Measurements from ENCODE around the gene SLC12A3.

SLC12A3 gene

DNA sequence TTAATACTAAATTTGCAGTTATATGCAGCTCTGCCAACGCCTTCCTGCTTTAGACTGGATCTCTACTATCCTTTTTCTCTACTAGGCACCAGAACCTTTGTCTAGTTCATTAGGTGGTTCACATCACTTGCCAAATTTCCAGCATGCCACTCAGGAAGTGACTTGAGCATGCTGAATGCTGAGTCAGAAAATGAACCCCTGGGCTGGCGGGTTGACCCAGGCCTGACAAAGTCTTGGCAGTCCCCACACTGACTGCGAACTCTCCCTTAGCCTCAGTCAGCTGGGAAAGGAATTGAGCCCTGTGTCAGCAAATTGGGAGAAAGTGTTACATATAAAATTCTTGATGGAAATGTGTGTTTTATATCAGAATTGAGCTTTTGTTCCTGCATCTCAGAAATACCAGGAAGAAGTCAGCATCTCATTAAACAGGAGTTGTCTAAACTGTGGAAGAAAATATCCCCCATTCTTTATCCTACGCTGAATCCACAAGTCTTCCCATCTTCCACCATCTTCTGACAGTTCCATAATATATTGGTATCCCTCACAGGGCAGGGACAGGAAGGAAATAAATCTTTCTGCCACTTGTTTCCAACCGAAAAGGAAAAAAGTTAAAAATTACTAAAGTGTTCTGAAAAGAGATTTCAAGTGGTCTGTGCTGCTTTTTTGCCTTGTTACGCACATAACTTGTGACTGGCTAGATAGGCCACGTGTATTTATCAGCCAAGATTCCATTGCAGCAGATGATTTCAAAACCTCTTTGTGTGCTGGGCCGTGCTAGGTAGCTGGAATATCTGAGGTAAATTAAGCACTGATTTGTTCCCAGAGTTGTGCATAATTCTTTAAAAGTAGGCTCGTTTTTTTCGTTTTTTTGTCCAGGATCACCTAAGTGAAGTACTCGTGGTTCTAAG, 16.7 kb upstream of the SLC12A3 start:
- DNase-seq (ENCODE audit: low read depth in 2 of 2) = no peak

DNA sequence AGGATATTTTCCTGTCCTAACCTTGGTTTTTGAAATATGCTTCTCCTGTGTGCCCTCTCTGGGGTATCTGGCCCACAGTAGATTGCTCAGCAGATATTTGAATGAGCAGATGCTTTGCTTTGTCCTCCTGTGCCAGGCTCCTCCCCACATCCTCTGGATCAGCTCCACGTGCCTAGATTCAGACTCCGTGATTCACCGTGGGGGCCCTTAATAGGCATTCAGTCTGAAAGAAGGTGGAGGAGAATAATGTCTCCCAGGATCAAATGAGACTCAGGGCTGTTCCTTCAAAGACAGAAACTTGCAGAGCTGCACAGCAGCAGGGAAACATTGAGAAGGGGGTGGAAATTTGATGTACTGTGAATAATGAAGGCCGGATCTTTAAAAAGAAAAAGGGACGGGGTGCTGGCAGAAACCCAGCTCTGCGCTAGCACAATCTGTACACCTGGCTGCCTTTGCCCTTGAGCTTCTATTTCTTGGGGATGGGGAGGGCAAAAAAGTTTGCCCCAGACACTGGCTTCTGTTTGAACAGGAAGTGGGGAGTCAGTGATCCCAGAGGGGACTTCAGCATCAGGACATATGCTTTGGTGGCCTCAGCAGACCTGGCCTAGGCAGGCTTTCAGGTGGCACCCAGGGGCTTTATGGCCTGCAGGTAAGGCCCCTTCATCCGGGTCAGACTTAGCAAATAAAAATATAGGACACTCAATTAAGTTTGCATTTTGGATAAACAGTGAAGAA, 15.9 kb upstream of the SLC12A3 start:
- DNase-seq (ENCODE audit: low read depth in 2 of 2) = no peak

DNA sequence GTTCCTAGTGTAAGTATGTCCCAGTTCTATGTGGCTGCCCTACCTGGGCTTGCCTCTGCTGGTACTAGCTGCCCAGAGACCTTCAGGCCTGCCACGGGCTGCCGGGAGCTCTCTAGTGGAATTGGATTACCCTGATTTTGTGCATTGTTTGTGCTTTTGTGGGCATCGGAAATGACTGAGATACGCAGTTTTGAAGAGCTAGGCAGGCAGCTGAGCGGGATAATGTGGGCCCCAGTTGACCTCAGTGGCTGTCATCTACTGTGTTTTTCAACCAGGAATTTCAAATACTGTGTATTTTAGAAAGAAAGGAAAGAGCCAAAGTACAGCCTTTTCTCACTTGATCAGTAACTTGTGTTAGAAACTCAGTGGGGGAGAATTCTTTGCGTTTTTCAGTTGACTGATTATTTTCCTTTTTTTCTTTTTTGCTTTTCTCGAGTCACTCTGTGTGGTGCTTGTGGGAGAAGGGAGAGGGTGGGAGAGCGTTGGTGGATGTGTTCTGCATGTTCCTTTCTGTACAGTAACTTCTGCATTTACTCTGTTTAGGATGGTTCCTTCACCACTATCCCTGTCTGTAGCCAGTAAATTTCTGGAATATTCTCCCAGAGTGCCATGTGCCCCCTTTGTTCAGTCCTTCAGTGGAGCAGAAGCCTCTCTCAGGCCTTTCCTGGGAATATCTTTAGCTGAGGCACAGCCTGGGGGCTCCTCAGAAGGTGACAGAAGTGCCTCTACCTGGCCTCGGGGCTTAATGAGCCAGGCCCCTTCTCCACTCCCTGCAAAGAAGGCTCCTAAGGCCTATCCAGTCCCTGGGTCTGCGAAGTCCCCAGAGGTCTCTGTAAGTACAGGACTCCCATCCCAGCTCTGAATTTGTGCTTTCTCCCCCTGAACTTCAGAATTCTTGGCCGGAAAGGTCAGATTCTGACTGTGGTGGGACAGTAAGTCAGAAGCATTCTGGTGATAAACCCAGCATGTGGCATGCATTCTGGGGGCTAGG, 15.0 kb upstream of the SLC12A3 start:
- no peak for DNase-seq (ENCODE audit: low read depth in 2 of 2)

DNA sequence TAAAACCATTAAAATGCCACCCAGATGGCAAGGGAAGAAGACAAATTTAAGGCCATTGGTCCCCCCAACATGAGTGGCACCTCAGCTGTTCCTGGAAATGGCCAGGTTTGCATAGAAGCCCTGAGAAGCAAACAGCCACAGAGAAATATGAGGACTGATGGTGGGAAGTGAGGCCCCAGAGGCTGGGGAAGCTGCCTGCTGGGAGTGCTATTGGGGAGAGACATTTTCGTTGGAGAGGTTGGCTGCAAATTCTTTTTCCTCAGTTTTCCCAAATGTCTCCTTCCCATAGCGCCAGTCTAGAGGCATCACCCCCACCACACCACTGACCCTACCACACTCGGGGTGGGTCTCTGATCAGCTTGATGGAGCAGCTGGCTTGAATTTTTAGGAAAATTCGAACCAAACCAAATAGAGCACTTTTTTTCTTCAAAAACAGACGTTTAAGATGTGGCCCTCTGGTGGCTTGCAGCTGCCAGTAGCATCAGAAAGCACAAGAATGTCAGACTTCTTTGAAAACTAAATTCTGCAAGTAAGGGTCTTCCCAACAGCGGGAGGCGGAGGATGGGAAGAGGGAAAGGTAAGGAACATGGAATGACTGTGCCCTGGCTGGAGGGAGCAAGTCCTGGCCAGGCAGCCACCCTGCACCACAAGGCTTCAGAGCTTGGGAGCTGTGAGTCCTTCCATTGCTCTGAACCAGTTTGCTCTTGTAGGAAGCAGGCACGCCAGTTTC, 13.2 kb upstream of the SLC12A3 start:
- DNase-seq (ENCODE audit: low read depth in 2 of 2) = no peak

DNA sequence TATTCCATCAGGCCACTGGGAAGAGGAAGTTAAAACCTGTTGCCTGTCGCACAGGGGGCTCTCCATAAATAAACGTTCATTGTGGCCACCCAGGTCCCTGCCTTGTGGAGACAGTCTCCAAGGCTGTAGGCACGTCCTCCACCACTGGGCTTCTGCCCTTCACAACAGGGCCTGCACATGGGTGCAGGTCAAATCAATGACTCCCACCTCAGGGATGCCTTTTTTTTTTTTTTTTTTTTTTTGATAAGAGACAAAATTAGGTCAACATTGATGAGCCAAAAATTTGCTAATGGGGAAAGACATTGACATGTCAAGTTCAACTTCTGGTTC, 12.6 kb upstream of the SLC12A3 start:
- DNase-seq (ENCODE audit: low read depth in 2 of 2) = no peak

DNA sequence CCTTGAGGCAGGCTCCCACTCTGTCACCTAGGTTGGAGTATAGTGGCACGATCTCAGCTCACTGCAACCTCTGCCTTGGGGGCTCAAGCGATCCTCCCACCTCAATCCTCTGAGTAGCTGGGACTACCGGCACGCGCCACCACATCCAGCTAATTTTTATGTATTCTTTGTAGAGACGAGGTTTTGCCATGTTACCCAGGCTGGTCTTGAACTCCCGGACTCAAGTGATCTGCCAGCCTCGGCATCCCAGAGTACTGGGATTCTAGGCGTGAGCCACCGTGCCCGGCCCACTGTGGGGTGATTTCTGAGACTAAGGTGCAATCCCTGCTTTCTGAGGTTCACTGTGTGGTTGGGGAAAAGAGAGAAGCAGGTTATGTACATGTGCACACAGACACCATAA, 12.0 kb upstream of the SLC12A3 start:
- DNase-seq (ENCODE audit: low read depth in 2 of 2) = no peak

DNA sequence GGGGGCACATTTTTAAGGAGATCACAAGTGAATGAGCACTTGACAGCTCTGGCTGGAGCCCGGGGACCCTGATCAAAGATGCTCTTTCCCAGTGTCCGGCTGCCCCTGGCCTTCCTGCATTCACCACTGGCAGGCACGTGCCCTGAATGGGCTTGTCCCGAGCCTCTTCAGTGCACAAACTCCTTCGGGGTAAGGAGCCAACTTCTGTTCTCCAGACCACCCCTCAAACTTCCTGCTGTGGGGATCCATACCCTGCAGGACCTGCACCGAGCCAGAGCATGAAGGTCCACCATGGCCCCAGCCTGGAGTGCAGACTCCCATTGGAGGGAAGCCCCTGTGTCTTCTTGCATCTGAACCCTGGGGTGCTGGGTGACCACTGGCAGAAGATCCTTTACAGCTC, 9.8 kb upstream of the SLC12A3 start:
- no peak for DNase-seq (ENCODE audit: low read depth in 2 of 2)

DNA sequence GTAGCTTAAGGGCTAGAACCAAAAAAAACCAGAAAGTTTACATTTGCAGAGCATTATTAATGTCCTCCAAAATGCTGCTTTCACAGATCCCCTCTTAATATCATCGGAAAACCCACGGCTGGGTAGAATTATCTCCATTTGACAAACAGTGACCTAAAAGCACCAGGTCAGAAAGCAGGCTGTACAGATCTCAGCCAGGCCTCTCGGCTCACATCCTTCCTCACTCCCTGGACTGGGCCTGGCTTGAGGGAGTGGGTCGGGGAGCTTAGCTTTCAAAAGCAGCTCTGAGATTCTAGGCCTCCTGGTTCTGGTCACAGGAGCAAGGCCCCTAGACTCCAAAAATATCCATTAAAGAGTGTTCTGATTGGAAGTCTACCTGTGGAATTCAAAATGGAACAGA, 9.1 kb upstream of the SLC12A3 start:
- DNase-seq (ENCODE audit: low read depth in 2 of 2) = no peak

DNA sequence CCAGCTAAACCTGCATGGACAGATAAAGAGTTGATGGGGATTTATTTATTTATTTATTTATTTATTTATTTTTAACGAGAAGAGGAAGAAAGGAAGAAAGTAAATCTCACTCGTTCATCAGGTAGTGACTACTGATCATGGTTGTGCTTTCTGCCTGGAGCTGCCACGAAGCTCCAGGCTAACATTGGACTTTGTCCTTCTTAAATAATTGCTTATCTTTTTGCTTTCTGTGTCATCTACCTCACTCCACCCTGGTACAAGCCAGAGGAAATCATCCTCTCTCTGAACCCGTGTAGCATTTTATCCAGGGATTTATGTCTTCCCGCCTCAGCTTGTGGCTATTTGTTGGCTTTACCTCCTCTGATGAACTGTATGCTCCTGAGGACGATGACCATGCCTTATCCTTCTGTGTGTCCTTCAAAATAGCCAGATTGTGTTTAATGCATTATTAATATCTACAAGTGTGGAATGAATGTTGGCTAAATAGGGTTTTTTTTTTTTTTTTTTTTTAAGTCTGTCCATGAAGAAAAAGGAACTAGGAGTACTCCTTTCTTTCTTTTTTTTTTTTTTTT, 8.0 kb upstream of the SLC12A3 start:
- no peak for DNase-seq (ENCODE audit: low read depth in 2 of 2)

DNA sequence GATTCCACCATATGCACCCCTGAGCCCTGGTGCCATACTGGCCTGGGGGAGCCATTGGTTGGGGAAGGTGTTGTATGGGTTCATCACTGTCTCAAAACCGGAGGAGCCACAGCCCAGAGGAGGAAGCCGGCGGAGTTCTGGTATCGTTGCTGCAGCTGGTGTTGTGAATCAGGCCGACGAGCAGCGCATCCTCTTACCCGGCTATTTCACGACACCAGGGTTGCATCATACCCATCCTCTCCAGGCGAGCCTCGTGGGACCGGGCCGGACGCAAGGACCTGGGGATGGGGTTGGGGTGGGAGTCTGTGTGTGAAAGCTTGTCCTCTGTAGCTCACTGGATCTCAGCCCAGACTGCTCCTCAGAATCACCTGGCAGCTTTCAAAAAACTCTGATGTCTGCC, 6.6 kb upstream of the SLC12A3 start:
- DNase-seq (ENCODE audit: low read depth in 2 of 2) = no peak

DNA sequence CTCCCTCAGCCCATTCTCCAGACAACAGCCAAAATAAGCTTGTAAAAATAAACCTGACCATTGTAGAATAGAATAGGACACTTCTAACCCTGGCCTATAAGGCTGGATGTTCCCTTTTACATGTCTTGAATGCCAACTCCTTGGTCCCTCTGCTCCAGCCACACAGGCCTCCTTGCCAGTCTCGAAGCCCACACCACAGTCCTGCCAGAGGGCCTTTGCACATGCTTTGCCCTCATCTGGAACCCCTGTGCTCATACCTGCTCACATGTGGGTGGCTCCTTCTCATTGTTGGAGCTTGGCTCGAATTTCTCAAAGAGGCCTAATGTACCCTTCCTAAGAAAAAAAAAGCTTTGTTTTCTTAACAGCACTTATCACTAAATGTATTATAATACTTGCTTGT, 5.4 kb upstream of the SLC12A3 start:
- DNase-seq (ENCODE audit: low read depth in 2 of 2) = no peak

DNA sequence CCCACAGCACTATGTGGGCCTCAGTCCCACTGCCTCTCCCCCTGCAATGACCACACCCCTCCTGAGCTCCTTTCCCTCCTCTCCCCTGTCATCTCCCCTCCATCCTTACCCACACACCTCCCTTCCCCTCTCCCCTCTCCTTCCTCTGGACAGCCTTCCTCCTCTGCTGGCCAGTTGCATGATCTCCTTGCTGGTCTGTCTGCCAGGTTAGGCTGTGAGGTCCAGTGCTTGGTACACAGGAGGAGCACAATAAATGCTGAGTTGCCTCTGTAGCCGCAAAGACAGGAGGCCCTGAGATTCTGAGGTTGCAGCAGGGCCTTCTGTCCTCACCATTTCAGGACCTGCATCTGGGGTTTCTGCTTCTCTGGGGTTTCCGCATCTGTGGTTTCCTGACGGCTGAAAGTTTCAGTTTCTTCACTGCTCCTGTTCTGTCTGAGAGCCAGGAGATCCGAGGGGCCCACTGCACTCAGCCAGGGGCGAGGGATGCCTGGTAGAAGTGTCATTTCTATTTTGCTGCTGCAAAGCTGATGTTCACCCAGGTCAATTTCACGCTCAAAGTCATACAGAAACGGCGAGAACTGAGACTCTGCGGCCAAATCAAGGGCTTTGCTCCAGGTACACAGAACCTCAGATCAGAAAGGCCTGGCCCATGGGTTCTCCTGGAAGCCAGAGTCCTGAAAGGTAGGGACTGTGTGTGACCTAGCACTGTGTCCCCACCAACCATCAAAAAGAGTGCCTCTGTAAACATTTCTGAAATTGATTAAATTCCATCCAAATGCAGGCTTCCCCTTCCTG, 4.6 kb upstream of the SLC12A3 start:
- no peak for DNase-seq (ENCODE audit: low read depth in 2 of 2)

DNA sequence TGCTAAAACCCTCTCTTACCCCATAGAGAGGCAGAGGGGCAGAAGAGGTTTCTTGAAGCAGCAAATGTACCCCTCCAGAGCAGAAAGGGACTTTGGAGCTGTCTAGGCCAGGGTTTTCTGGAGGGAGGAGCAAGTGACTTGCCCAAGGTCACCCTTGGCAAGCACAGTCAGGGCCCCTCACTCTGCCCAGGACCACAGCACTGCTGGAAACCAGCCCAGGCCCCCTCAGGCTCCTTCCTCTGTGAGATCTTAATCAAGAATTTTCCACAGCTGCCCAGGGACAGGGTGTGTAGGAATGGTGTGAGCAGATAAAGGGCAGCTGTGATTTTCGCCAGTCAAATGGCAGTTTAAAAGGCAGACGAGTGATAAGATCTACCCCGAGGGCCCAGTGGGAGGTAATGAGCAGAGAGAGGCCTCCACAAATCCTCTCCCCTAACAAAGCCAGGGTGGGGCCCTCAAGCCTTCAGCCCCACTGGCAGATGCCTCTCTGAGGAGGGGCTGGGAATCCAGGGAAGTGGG, 3.9 kb upstream of the SLC12A3 start:
- no peak for DNase-seq (ENCODE audit: low read depth in 2 of 2)

DNA sequence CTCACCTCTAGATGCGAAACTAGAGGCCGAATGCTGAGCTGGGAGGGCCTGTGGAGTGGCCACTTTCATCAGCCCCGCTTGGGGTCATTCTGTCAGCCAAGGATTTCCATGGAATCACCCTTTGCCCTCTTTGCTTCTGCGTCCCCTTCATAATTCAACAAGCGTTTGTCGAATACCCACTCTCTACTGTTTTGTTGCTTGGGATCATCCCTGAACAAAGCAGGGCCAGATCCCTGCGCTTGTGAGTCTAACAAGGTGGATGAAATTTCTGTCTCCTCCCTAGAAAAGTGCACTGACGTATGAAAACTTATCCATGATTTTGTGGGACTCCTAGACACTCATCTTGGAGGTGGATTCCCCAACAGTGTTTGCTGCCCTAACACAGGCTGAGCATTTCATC, 3.3 kb upstream of the SLC12A3 start:
- no peak for DNase-seq (ENCODE audit: low read depth in 2 of 2)

DNA sequence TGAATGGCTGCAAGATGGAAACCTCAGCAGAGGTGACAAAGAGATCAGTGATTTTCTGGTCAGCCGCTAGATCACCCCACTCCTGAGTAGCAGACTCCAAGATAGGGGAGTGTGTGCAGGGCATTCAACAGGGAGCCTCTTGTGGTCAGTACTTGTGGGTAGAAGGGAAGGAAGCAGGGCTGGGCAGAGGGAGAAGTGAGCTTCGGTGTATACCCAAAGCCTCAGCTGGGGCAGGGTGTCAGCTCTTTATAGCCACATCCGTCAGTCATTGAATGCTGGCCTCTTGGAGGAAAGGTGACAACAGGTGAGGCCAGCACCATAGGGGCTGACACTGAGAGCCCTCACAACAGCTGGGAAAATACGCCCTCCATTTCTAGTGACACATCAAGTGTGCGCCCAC, 2.2 kb upstream of the SLC12A3 start:
- no peak for DNase-seq (ENCODE audit: low read depth in 2 of 2)

DNA sequence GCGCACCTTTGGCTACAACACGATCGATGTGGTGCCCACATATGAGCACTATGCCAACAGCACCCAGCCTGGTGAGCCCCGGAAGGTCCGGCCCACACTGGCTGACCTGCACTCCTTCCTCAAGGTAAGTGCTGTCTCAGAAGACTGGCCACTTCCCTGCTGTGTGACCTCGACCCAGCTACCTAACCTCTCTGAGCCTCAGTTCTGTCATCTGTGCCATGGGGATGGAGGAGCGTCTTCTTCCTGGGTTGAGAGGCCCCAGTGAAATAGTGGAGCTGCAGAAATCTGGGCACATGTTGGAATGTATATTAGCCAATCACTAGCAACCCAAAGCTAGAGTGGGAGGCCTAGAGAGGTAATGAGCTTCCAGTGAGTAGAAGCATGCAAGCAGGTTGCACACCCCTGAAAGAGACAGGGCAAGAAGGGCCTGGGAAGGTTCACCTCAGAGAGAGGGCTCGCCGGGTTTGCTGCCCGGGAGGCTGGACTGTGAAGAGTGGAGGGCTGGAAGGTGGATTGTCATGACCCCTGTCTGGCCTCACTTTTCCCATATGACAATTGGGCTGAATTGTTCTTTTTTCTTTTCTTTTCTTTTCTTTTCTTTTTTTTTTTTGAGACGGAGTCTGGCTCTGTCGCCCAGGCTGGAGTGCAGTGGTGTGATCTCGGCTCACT, 521 bp downstream of the SLC12A3 start:
- DNase-seq (ENCODE audit: low read depth in 2 of 2) = no peak

DNA sequence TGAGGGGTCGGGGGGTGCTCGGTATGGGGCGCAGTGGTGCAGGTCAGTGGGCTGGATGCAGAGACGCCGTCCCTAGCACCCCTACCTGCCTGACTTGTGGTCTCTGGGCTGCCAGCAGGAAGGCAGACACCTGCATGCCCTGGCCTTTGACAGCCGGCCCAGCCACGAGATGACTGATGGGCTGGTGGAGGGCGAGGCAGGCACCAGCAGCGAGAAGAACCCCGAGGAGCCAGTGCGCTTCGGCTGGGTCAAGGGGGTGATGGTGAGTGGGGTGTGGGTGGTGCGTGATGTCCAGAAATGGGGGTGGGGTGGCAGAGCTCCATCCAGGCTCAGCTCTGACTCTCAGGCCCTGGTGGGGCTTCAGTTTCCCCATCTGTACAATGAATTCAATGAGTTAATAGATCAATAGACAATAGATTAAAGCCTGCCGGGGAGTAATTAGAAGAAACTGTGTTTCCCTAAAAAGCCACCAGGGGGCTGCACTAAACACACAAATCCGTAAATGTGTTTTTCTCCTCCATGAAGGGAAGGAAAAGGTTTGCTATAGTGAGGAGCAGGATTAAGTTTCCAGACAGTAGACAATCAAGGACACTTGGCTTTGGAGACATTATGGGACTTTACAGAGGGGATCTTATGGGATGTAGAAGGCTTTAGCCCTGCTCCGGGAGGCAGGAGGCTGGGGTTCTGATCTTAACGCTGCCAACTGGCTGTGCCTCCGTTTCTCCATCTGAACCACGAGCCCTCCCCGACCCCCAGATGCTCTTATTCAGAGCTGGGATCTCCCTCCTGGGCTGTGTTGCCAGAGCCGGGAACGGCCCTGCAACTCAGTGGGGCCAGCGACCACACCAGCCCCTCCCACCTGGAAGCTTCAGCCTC, 2.2 kb downstream of the SLC12A3 start:
- no peak for DNase-seq (ENCODE audit: low read depth in 2 of 2)

DNA sequence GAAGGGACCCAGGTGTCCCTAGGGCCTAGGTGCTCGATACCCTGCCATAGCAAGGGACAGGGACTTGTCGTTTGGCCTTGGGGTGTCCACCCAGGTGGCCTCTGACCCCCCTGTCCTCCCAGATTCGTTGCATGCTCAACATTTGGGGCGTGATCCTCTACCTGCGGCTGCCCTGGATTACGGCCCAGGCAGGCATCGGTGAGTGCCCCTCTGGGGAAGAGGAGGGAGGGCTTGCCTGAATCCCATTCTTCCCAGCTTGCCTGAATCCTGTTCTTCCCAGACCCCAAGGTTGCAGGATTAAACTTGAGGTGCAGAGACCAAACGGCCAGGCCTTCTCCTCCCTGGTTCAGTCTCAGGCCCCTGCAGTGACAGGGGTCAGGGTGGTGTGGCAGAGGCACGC, 3.2 kb downstream of the SLC12A3 start:
- DNase-seq (ENCODE audit: low read depth in 2 of 2) = no peak
